ENCODE data around the gene OSBPL2.

DNA sequence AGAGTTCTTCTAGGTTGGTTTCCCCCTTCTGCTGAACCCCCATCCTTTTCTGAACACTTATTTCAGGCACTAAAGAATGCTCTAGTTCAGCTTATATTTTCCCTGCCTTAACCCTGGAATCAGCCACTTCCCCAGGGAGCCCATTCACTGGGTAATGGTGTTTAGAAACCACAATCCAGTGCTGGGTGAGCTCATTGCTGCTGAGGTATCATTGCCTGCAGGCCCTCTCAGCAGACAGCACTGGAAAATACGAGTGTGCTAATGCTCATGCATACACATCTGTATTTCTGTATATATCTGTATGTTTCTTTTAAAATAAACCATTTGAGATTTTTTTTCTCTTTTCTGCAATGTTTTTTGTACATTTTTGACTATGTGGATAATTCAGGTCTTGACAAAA is 27.0 kb downstream of the OSBPL2 start:
- TF ChIP-seq, protein P1, sequence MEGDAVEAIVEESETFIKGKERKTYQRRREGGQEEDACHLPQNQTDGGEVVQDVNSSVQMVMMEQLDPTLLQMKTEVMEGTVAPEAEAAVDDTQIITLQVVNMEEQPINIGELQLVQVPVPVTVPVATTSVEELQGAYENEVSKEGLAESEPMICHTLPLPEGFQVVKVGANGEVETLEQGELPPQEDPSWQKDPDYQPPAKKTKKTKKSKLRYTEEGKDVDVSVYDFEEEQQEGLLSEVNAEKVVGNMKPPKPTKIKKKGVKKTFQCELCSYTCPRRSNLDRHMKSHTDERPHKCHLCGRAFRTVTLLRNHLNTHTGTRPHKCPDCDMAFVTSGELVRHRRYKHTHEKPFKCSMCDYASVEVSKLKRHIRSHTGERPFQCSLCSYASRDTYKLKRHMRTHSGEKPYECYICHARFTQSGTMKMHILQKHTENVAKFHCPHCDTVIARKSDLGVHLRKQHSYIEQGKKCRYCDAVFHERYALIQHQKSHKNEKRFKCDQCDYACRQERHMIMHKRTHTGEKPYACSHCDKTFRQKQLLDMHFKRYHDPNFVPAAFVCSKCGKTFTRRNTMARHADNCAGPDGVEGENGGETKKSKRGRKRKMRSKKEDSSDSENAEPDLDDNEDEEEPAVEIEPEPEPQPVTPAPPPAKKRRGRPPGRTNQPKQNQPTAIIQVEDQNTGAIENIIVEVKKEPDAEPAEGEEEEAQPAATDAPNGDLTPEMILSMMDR (IDR thresholded peaks at IDR 0.05), result no peak
- TF ChIP-seq POLR2A (IDR thresholded peaks at IDR 0.05), result no peak

Measured in testis (tissue), 2 donors.